PC-3 (cell line): ENCODE data around the gene ADARB2. TPM values are rescaled to one million over a fixed set of nuclear protein-coding genes. Genes with fewer than 3 reads are reported as not detected.

Source experiments
- ATAC-seq: fragments of 200-7000 bp; cut with Tn5 transposase; 2 replicates; pipeline ENCODE4 v1.9.1; 2020; ENCODE audit warnings: mild to moderate bottlenecking, moderate library complexity
- BruUV-seq: library from RNA; stranded (reverse); fragments of 400-500 nt; replicated peaks from 2 replicates; lab custom pipeline; 2021; lab: Mats Ljungman, UMichigan
- CTCF ChIA-PET: fragments of 300-600 bp; sonication (Branson Sonifier 250); formaldehyde crosslinking; loops from one replicate; lab custom pipeline; 2022; ENCODE audit warnings: antibody characterized with exemption; lab: Charles Lee
- POLR2A ChIA-PET: fragments of 300-600 bp; sonication (Branson Sonifier 250); formaldehyde crosslinking; loops from one replicate; lab custom pipeline; 2022; ENCODE audit warnings: antibody characterized with exemption; ENCODE audit not compliant: unreplicated experiment; lab: Charles Lee
- DNase-seq: peaks from one replicate; pipeline ENCODE4 v3.0.0-alpha.2; 2015
- H2AFZ ChIP-seq: fragments of 300-600 bp; sonication (generic); 2 replicates; pipeline ENCODE4 v1.6.0; 2016; ENCODE audit warnings: antibody characterized with exemption, low read length
- H3F3A ChIP-seq: fragments of 300-600 bp; sonication (generic); one replicate; pipeline ENCODE4 v1.6.0; 2017; ENCODE audit warnings: antibody characterized with exemption, low read length, control low read depth, mild to moderate bottlenecking; ENCODE audit not compliant: unreplicated experiment
- H3K27ac ChIP-seq: fragments of 300-600 bp; sonication (generic); 2 replicates; pipeline ENCODE4 v1.5.1; 2016; ENCODE audit warnings: mild to moderate bottlenecking, low read length
- H3K27me3 ChIP-seq: fragments of 300-600 bp; sonication (generic); 2 replicates; pipeline ENCODE4 v1.6.1; 2016; ENCODE audit warnings: low read length, mixed read lengths
- H3K36me3 ChIP-seq: fragments of 300-600 bp; sonication (generic); 2 replicates; pipeline ENCODE4 v1.6.1; 2016; ENCODE audit warnings: low read depth, mixed run types, low read length, mixed read lengths
- H3K4me1 ChIP-seq: fragments of 300-600 bp; sonication (generic); 2 replicates; pipeline ENCODE4 v1.5.1; 2016; ENCODE audit warnings: low read length; ENCODE audit not compliant: insufficient read depth
- H3K4me2 ChIP-seq: fragments of 300-600 bp; sonication (generic); 2 replicates; pipeline ENCODE4 v1.6.0; 2016; ENCODE audit warnings: low read length
- H3K4me3 ChIP-seq: fragments of 300-600 bp; sonication (generic); 2 replicates; pipeline ENCODE4 v1.5.1; 2016; ENCODE audit warnings: mild to moderate bottlenecking, low read length, mixed read lengths
- H3K79me2 ChIP-seq: fragments of 300-600 bp; sonication (generic); 2 replicates; pipeline ENCODE4 v1.6.1; 2017; ENCODE audit warnings: low read length, mixed read lengths
- H3K9ac ChIP-seq: fragments of 300-600 bp; sonication (generic); 2 replicates; pipeline ENCODE4 v1.6.0; 2016; ENCODE audit warnings: mild to moderate bottlenecking, low read length
- H3K9me2 ChIP-seq: fragments of 300-600 bp; sonication (generic); replicated peaks from 2 replicates; pipeline ENCODE4 v1.6.1; 2016; ENCODE audit warnings: mixed run types, low read length, mixed read lengths
- H3K9me3 ChIP-seq: fragments of 300-600 bp; sonication (generic); 2 replicates; pipeline ENCODE4 v1.6.1; 2016; ENCODE audit warnings: low read length, mixed read lengths
- H4K20me1 ChIP-seq: fragments of 300-600 bp; sonication (generic); 2 replicates; pipeline ENCODE4 v1.6.1; 2016; ENCODE audit warnings: low read length, mixed read lengths
- CTCF ChIP-seq: fragments of 300-600 bp; sonication (generic); conservative IDR thresholded peaks from 2 replicates; pipeline ENCODE4 v1.5.1; 2017; ENCODE audit warnings: antibody characterized with exemption, low read depth, mild to moderate bottlenecking, low read length
- EZH2 ChIP-seq: fragments of 300-600 bp; sonication (generic); IDR thresholded peaks from one replicate; pipeline ENCODE4 v1.6.1; 2017; ENCODE audit warnings: antibody characterized with exemption, mild to moderate bottlenecking, low read length; ENCODE audit not compliant: unreplicated experiment
- EZH2phosphoT487 ChIP-seq: fragments of 300-600 bp; sonication (generic); IDR thresholded peaks from 2 replicates; pipeline ENCODE4 v1.6.1; 2018; ENCODE audit warnings: mild to moderate bottlenecking, antibody characterized with exemption, low read length, borderline replicate concordance
- intact Hi-C: fragments of 100-400 bp; cut with micrococcal nuclease; formaldehyde crosslinking; loops from 2 replicates; pipeline ENCODE4 v1.9.0; 2023
- total RNA-seq: library from RNA; depleted of rRNA; stranded (reverse); fragments of >200 nt; gene quantifications from 2 replicates; pipeline ENCODE4 v1.2.3, GENCODE V29; 2014

ADARB2 gene
- total RNA-seq, 1 experiment from 2014 or later: not detected

GRCh38 chr10:1476455-1476803 is 260.9 kb downstream of the ADARB2 start:
- Histone ChIP-seq H3K4me2 (no peak overlapping the region), H3K27ac (no peak overlapping the region), H4K20me1 (no peaks in the 10 kb centered on the region), H3K9me2 (no peaks in the 10 kb centered on the region), H3K36me3 (no peaks in the 10 kb centered on the region), H2AFZ (no peak overlapping the region), H3K4me1 (no peaks in the 10 kb centered on the region), H3F3A (no peaks in the 10 kb centered on the region), H3K4me3 (no peak overlapping the region), H3K27me3 (no peaks in the 10 kb centered on the region), H3K9ac (no peak overlapping the region), H3K9me3 (no peaks in the 10 kb centered on the region), H3K79me2 (no peaks in the 10 kb centered on the region)
- intact Hi-C loops: no loop called here
- BruUV-seq: no TSS peak
- POLR2A ChIA-PET: no interaction called here
- DNase-seq (no peak), ATAC-seq (no peak)
- CTCF ChIA-PET: no interaction called here
- no peak for TF ChIP-seq EZH2phosphoT487
- TF ChIP-seq EZH2: no peak
- TF ChIP-seq CTCF: no peak

GRCh38 chr10:1475771-1476454 is 261.4 kb downstream of the ADARB2 start:
- DNase-seq (no peak), ATAC-seq (no peak)
- Histone ChIP-seq H3K9me3 (no peaks in the 10 kb centered on the region), H3K79me2 (no peaks in the 10 kb centered on the region), H3F3A (no peaks in the 10 kb centered on the region), H2AFZ (no peak overlapping the region), H3K4me1 (no peaks in the 10 kb centered on the region), H3K27ac (no peak overlapping the region), H3K36me3 (no peaks in the 10 kb centered on the region), H3K9ac (no peak overlapping the region), H3K9me2 (no peaks in the 10 kb centered on the region), H3K4me2 (no peak overlapping the region), H3K27me3 (no peaks in the 10 kb centered on the region), H3K4me3 (no peak overlapping the region), H4K20me1 (no peaks in the 10 kb centered on the region)
- intact Hi-C loops: no loop called here
- BruUV-seq: no TSS peak
- ChIA-PET POLR2A (no interaction called here), CTCF (no interaction called here)
- TF ChIP-seq EZH2: no peak
- TF ChIP-seq EZH2phosphoT487: no peak
- TF ChIP-seq CTCF: no peak

GRCh38 chr10:1475098-1475591 is 262.2 kb downstream of the ADARB2 start:
- intact Hi-C loops: no loop called here
- no peaks in the 10 kb centered on the region for H3K36me3 ChIP-seq
- H3K4me3 ChIP-seq: no peak overlapping the region
- no peak overlapping the region for H3K4me2 ChIP-seq
- H3F3A ChIP-seq: no peaks in the 10 kb centered on the region
- no peaks in the 10 kb centered on the region for H3K27me3 ChIP-seq
- ATAC-seq: no peak
- no peaks in the 10 kb centered on the region for H3K9me3 ChIP-seq
- no peak for TF ChIP-seq CTCF
- no peak for TF ChIP-seq EZH2
- TF ChIP-seq EZH2phosphoT487: no peak
- H3K4me1 ChIP-seq: no peaks in the 10 kb centered on the region
- H3K79me2 ChIP-seq: no peaks in the 10 kb centered on the region
- no peak for DNase-seq
- H3K9ac ChIP-seq: no peak overlapping the region
- ChIA-PET CTCF (no interaction called here), POLR2A (no interaction called here)
- H4K20me1 ChIP-seq: no peaks in the 10 kb centered on the region
- no peak overlapping the region for H3K27ac ChIP-seq
- BruUV-seq: no TSS peak
- H3K9me2 ChIP-seq: no peaks in the 10 kb centered on the region
- H2AFZ ChIP-seq: no peak overlapping the region
